Thoracic aorta (tissue), 2 donors: Measurements from ENCODE around the gene IFT88. TPM values are rescaled to one million over a fixed set of nuclear protein-coding genes. Genes with fewer than 3 reads are reported as not detected.

Experiments
- ATAC-seq: fragments of 150-250 bp; one replicate; pipeline ENCODE4 v1.8.0; 2017; ENCODE audit warnings: low read depth; ENCODE audit not compliant: insufficient number of reproducible peaks, low FRiP score
- DNase-seq: peaks from one replicate; pipeline ENCODE4 v3.0.0-alpha.2; 2020; ENCODE audit warnings: low spot score
- H3K27ac ChIP-seq, 2 donors: fragments of 200-600 bp; sonication (generic); 1 replicate in 1 of 2; 2 replicates in 1 of 2; pipeline ENCODE4 v1.5.1; 2016; ENCODE audit warnings: mild to moderate bottlenecking in 2 of 2, moderate library complexity in 2 of 2
- H3K27me3 ChIP-seq: fragments of 200-600 bp; sonication (generic); replicated peaks from 2 replicates; pipeline ENCODE4 v1.6.0; 2016; ENCODE audit warnings: mild to moderate bottlenecking; ENCODE audit not compliant: insufficient read depth
- H3K36me3 ChIP-seq: fragments of 200-600 bp; sonication (generic); one replicate; pipeline ENCODE4 v1.5.1; 2016
- H3K4me1 ChIP-seq, 2 donors: fragments of 200-600 bp; sonication (generic); 1 replicate in 1 of 2; 2 replicates in 1 of 2; pipeline versions ENCODE4 v1.5.1 to v1.6.0; 2016; ENCODE audit warnings: low read depth in 2 of 2, mild to moderate bottlenecking in 1 of 2; ENCODE audit not compliant: control insufficient read depth in 1 of 2
- H3K4me3 ChIP-seq: fragments of 200-600 bp; sonication (generic); 2 replicates; pipeline ENCODE4 v1.5.1; 2016; ENCODE audit warnings: mild to moderate bottlenecking
- H3K9me3 ChIP-seq: fragments of 200-600 bp; sonication (generic); 2 replicates; pipeline ENCODE4 v1.5.1; 2016
- total RNA-seq, 2 donors: library from RNA; depleted of rRNA; stranded (reverse); fragments of >200 nt; gene quantifications; one replicate each; pipeline versions ENCODE4 v1.1.0 to v1.2.3, GENCODE V29; 2016
- TF ChIP-seq, protein P1 (sequence below): fragments of 200-600 bp; sonication (generic); IDR thresholded peaks from one replicate; pipeline ENCODE4 v1.5.1; 2019; ENCODE audit warnings: antibody characterized with exemption

The IFT88 gene
- total RNA-seq, 2 donors from 2014 or later: 8.8 to 13.0 TPM

DNA sequence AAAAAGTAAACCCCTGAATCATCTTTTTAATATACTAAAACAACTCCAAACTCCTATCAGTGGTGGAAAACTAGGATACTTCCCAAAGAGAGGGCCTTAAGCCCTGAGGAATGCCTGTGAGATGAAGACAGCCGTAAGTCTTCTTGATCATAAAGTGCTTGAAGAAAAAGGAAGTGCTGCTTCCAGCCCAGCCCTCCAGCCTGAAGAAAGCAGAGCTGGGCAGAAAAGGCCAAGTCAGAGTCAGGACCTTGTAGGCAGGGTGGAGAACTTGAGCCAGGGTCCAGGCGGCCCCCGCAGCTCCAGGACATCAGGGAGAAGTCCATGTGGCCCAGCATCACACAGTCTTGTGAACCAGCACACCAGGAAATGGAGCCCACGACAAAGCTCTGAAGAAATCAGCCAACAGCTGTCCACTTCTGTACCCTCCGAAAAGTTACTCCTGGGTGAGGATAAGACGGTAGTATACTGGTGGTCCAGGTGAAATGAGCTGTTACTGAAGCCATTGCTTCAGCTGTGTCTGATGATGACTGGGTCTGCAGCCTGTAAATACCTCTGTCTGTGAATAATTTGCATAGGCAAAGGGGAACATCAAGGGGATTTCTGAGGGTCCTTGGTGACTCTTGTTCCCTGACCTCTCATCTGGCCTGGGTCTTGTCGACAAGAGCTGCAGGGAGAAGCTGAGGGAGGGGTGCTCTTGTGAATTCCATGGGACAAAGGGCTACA, 22.6 kb upstream of the IFT88 start:
- H3K4me3 ChIP-seq: no peak overlapping the region
- DNase-seq (no peak), ATAC-seq (no peak)
- no peak overlapping the region for H3K27ac ChIP-seq
- TF ChIP-seq, protein P1, sequence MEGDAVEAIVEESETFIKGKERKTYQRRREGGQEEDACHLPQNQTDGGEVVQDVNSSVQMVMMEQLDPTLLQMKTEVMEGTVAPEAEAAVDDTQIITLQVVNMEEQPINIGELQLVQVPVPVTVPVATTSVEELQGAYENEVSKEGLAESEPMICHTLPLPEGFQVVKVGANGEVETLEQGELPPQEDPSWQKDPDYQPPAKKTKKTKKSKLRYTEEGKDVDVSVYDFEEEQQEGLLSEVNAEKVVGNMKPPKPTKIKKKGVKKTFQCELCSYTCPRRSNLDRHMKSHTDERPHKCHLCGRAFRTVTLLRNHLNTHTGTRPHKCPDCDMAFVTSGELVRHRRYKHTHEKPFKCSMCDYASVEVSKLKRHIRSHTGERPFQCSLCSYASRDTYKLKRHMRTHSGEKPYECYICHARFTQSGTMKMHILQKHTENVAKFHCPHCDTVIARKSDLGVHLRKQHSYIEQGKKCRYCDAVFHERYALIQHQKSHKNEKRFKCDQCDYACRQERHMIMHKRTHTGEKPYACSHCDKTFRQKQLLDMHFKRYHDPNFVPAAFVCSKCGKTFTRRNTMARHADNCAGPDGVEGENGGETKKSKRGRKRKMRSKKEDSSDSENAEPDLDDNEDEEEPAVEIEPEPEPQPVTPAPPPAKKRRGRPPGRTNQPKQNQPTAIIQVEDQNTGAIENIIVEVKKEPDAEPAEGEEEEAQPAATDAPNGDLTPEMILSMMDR: no peak
- no peaks in the 10 kb centered on the region for H3K36me3 ChIP-seq
- H3K9me3 ChIP-seq: no peaks in the 10 kb centered on the region
- no peaks in the 10 kb centered on the region for H3K27me3 ChIP-seq
- no peaks in the 10 kb centered on the region for H3K4me1 ChIP-seq

DNA sequence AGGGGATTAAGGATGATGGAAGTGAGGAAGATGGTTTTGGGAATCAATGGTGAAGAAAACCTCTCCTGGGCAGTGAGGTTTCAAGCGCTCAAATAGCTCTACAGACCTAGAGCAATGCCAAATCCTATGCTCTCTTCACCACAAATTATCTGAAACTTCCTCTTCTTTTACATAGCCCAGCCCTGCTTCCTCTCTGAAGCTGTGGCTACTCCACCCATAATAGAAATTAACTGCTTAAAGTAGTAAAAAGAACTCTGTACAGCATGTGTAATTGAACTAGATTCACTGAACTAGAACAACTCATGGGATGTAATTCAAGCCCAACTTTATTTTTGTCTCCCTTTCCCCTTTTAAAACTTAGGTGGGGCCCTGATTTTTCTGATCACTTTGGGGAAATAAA, 20.4 kb upstream of the IFT88 start:
- Histone ChIP-seq H3K36me3 (no peaks in the 10 kb centered on the region), H3K9me3 (no peaks in the 10 kb centered on the region), H3K4me1 (no peaks in the 10 kb centered on the region), H3K27ac (no peak overlapping the region), H3K4me3 (no peak overlapping the region), H3K27me3 (no peaks in the 10 kb centered on the region)
- no peak for ATAC-seq
- TF ChIP-seq, protein P1: no peak
- no peak for DNase-seq

DNA sequence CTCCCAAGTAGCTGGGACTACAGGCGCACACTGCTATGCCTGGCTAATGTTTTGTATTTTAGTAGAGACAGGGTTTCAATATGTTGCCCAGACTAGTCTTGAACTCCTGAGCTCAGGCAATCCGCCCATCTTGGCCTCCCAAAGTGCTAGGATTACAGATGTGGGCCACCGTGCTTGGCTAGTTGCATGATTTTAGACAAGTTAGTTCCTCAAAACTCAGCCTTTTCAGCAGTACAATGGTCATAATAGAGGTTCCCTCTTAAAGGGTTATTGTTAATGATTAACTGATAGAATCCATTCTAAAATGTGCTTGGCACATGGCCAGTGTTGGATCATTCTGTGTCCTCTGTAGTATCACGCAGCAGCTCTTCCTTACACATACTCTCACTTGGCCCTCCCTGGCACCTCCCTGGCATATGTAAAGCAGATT, 19.5 kb upstream of the IFT88 start:
- TF ChIP-seq, protein P1: no peak
- Histone ChIP-seq H3K27ac (no peak overlapping the region), H3K4me3 (no peak overlapping the region), H3K4me1 (no peaks in the 10 kb centered on the region), H3K9me3 (no peaks in the 10 kb centered on the region), H3K27me3 (no peaks in the 10 kb centered on the region), H3K36me3 (no peaks in the 10 kb centered on the region)
- DNase-seq (no peak), ATAC-seq (no peak)

DNA sequence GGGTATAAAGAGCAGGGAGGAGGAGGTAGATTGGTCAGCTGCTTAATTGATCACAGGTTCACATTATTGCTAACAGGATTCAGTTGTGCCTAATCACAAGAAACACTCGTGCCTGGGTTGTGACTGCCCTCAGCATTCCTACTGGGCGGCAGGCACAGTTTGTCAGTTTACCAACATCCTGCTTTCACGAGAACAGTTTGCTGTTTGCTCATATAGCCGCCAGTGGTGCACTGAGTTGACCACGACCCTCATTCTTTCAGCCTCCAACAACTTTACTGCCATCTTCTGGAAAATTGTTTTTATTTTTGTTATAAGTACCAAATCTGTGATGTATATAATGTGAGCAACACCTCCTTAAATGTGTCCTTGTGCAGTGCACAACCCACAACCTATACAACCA, 16.2 kb upstream of the IFT88 start:
- ATAC-seq (no peak), DNase-seq (no peak)
- Histone ChIP-seq H3K4me3 (no peak overlapping the region), H3K27me3 (no peaks in the 10 kb centered on the region), H3K9me3 (no peaks in the 10 kb centered on the region), H3K27ac (no peak overlapping the region), H3K36me3 (no peaks in the 10 kb centered on the region), H3K4me1 (no peaks in the 10 kb centered on the region)
- TF ChIP-seq, protein P1: no peak

DNA sequence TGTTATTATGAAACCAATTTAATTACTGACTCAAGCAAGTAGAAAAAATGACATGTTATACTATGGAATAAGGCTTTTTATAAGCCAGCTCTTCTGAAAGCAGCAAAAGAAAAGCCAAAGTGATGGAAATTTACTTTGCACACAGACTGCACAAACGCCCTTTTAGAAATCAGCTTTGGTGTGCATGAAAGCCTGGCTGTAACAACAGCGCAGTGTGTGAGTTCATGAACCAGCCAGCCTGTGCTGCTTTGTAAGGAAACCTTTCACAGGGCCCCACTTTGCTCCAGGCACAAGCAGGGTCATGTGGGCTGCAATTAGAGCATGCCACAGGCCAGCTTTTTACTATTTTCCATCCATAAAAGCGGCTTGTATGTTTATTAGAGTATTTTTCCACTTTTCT, 13.6 kb upstream of the IFT88 start:
- Histone ChIP-seq H3K27ac (no peak overlapping the region), H3K9me3 (no peaks in the 10 kb centered on the region), H3K27me3 (no peaks in the 10 kb centered on the region), H3K4me1 (no peaks in the 10 kb centered on the region), H3K36me3 (no peaks in the 10 kb centered on the region), H3K4me3 (no peak overlapping the region)
- TF ChIP-seq, protein P1: no peak
- no peak for ATAC-seq
- no peak for DNase-seq
